Stimulated activated effector memory CD8-positive, alpha-beta T cell treated with anti-CD3 and anti-CD28 coated beads, Interleukin-12 subunit alpha, Interleukin-12 subunit beta, amount 100 ng/mL, for 72 hours (primary cell): Measurements from ENCODE around the gene TNFSF4.
A peak's percentile ranks its signal among the peaks of the same experiment; 100 is the strongest.
"Not testable (repeated sequence)": the region's sequence is repeated elsewhere in the genome, so short reads cannot be mapped to it uniquely, and the experiment has no call there.

Experiments
- ATAC-seq: fragments of 150-1000 bp; cut with Tn5 transposase; 2 replicates; pipeline ENCODE4 v1.10.0; 2021
- DNase-seq, 2 donors: peaks; one replicate each; pipeline ENCODE4 v3.0.0; 2021 to 2022; ENCODE audit warnings: low spot score in 2 of 2
- H3K27ac Mint-ChIP-seq: one replicate; pipeline ENCODE4 v1.8.0; 2022; ENCODE audit warnings: mild to moderate bottlenecking, mixed read lengths
- H3K36me3 Mint-ChIP-seq: one replicate; pipeline ENCODE4 v1.8.0; 2022; ENCODE audit warnings: mild to moderate bottlenecking, mixed read lengths
- H3K4me1 Mint-ChIP-seq: one replicate; pipeline ENCODE4 v1.8.0; 2022; ENCODE audit warnings: mixed read lengths
- H3K4me3 Mint-ChIP-seq: one replicate; pipeline ENCODE4 v1.8.0; 2022; ENCODE audit warnings: mild to moderate bottlenecking, mixed read lengths
- H3K9me3 Mint-ChIP-seq: one replicate; pipeline ENCODE4 v1.8.0; 2022; ENCODE audit warnings: mixed read lengths

Gene TNFSF4, protein sequence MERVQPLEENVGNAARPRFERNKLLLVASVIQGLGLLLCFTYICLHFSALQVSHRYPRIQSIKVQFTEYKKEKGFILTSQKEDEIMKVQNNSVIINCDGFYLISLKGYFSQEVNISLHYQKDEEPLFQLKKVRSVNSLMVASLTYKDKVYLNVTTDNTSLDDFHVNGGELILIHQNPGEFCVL

DNA sequence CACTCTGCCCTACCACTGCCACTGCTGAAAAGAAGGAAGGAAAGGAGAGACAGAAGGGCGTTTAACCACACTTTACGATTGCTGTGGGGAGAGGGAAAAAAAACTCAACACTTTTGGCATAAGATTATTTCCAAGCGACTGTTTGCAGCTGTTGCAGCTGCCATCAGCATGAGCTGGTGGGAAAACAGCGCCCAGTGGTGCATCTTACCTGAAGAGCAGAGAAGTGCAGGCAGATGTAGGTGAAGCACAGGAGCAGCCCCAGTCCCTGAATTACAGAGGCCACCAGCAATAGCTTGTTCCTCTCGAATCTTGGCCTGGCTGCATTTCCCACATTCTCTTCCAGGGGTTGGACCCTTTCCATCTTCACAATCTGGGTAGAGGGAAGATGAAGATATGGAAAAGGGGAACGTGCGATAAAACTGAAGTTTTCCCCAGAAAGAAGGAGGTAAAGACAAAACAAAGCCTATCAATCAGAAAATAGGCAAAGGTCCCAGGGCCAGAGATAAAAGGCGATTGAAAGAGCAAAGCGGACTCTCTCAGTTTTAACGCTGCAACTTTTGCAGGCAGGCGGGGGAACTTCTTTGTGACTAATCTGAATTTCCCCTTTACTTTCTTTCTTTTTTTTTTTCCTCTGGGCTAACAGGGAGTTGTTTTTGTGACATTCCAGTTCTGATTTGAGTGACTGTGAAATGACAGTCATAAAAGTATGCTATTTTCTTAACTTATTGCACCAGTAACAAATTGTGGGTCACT, at the start of gene TNFSF4:
TNFSF4 (minus strand) TSS at position 516 of the 753 bp plus-strand sequence; CDS start at position 361, 155 bp downstream.
- DNase-seq (no peak), ATAC-seq (peak; percentile 66)
- Mint-ChIP-seq H3K9me3 (no peaks in the 10 kb centered on the region), H3K4me3 (peak within 1 kb of the TSS; percentile 58), H3K27ac (no peak within 1 kb of the TSS), H3K4me1 (peaks cover 58% of the 10 kb centered on the region), H3K36me3 (no peaks in the 10 kb centered on the region)

DNA sequence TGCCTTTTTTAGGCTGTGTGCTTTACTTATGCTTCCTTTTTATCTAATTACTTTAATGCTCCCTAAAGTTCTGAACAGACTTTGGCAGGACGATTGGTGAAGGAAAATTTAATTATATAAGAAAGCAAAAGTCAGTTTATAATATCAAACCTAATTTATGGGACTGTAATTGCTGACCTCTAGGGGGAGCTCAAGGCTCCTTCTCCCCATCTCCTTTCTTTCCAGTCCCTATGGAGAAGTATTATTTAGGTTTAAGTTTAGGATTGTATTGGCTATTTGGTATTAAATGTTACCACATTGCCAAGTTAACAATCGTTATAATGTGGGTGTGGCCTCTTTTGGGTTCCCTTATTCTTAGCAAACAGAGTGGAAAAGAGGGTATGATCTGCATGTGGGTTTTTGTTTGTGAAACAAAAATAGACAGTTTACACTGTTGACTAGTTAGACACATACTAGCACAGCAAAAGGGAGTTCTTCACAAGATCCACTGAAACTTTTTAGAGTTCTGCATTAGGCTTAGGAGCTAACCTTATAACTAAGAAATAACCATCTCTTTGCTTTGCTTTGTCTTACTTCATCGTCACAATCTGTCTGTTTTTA, 48.2 kb upstream of the TNFSF4 start:
- DNase-seq (no peak), ATAC-seq (no peak)
- Mint-ChIP-seq H3K36me3 (no peaks in the 10 kb centered on the region), H3K4me1 (no peaks in the 10 kb centered on the region), H3K9me3 (peaks cover 7% of the 10 kb centered on the region), H3K27ac (no peak overlapping the region), H3K4me3 (no peak overlapping the region)

DNA sequence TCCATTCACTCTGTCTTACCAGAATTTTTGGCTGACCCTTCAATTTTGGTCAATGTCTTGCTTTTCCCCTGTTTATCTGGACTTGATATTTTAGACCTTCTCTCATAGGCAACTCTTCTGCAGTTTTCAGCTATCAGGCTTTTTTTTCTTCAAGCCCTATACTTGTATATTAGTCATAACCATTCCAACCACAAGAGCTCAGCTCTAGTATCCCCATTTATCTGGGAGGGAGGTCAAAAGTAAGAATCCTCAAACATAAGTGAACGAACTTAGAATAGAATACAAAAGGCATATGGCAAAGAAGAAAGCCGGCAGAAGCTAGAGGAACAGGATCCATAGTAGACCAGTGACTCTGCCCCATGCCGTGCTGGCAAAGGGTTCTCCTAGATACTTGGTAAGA, 45.9 kb upstream of the TNFSF4 start:
- no peak overlapping the region for H3K27ac Mint-ChIP-seq
- no peaks in the 10 kb centered on the region for H3K36me3 Mint-ChIP-seq
- ATAC-seq (no peak), DNase-seq (no peak)
- no peaks in the 10 kb centered on the region for H3K9me3 Mint-ChIP-seq
- no peak overlapping the region for H3K4me3 Mint-ChIP-seq
- no peaks in the 10 kb centered on the region for H3K4me1 Mint-ChIP-seq

DNA sequence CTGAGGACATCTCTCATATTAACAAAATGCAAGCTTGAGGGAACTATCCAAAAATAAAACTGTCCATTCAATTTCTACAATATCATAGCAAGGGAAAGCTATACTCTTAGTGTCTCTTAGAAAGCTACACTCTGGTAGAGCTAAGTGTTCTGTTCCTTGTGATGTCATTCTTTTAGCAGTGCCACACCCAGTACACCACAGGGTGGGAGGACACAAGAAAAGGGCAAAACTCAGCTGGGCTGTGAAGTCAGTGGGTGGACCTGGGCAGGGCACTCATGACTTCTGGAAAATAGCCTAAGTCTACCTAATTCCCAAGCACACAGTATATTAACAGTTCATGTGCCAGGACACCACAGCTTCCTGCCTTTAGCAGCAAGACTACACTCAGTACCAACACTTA, 42.2 kb upstream of the TNFSF4 start:
- H3K4me3 Mint-ChIP-seq, result no peak overlapping the region
- no peaks in the 10 kb centered on the region for H3K4me1 Mint-ChIP-seq
- DNase-seq (no peak), ATAC-seq (no peak)
- H3K36me3 Mint-ChIP-seq, result no peaks in the 10 kb centered on the region
- no peak overlapping the region for H3K27ac Mint-ChIP-seq
- H3K9me3 Mint-ChIP-seq, result no peaks in the 10 kb centered on the region

DNA sequence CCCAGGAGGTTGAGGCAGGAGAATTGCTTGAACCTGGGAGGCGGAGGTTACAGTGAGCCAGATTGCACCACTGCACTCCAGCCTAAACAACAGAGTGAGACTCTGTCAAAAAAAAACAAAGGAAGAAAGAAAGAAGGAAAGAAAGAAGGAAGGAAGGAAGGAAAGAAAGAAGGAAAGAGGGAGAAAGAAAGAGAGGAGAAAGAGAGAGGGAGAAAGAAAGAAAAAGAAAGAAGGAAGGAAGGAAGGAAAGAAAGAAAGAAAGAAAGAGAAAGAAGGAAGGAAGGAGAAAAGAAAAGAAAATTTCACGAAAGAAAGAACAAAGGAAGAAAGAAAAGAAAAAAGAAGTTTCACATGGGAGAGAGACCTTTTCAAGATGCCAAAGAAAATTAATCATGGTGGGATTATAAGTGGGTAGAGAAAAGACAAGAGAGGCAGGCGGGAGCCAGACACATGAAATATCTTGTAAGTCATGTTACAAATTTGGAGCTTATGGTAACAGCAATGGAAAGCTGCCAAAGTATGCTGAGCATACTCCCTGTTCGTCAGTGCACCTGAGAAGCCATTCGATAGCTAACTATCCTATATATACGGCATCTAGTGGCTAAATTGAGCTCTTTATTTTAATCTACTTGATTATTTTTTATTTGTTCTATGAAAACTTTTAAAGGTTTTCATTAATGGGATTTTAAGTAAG, 41.3 kb upstream of the TNFSF4 start:
- Mint-ChIP-seq H3K27ac (no peak overlapping the region), H3K36me3 (no peaks in the 10 kb centered on the region), H3K4me1 (no peaks in the 10 kb centered on the region), H3K4me3 (no peak overlapping the region), H3K9me3 (peaks cover 4% of the 10 kb centered on the region)
- ATAC-seq (no peak), DNase-seq (no peak)

DNA sequence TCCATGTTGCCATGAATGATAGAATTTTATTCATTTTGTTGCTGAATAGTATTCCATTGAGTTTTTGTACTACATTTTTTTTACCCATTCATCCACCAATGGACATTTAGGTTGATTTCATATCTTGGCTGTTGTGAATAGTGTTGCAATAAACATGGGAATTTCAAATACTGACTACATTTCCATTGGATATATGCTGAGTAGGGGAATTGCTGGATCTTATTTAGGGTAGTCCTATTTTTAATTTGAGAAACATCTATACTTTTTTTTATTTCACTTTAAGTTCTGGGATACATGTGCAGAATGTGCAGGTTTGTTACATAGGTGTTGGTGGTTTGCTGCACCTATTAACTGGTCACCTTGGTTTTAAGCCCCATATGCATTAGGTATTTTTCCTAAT, 38.8 kb upstream of the TNFSF4 start:
- H3K4me3 Mint-ChIP-seq, result no peak overlapping the region
- H3K36me3 Mint-ChIP-seq, result no peaks in the 10 kb centered on the region
- H3K27ac Mint-ChIP-seq, result no peak overlapping the region

DNA sequence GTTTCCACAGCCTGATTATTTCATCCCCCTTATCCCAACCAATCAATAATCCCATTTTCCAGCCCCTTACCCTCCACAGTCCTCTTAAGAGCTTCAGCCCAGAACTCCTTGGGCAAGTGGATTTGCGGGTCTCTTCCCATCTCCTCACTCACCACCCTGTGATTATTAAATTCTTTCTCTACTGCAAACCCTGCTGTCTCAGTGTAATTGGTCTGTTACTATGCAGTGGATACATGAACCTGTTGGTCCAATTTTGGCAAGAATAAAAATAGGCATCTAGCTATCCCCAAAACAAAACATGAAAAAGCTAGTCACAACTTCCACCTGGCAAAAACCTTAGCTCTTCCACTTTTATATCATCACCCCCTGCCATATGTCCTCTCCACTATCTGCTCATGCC, 36.2 kb upstream of the TNFSF4 start:
- DNase-seq (no peak), ATAC-seq (no peak)
- H3K4me1 Mint-ChIP-seq, result no peaks in the 10 kb centered on the region
- no peak overlapping the region for H3K4me3 Mint-ChIP-seq
- H3K9me3 Mint-ChIP-seq, result peaks cover 16% of the 10 kb centered on the region
- H3K36me3 Mint-ChIP-seq, result no peaks in the 10 kb centered on the region
- H3K27ac Mint-ChIP-seq, result no peak overlapping the region

More for the DNA sequence above, 38.8 kb upstream of the TNFSF4 start:
- DNase-seq (no peak), ATAC-seq (no peak)
- no peaks in the 10 kb centered on the region for H3K4me1 Mint-ChIP-seq
- H3K9me3 Mint-ChIP-seq, result peaks cover 16% of the 10 kb centered on the region

DNA sequence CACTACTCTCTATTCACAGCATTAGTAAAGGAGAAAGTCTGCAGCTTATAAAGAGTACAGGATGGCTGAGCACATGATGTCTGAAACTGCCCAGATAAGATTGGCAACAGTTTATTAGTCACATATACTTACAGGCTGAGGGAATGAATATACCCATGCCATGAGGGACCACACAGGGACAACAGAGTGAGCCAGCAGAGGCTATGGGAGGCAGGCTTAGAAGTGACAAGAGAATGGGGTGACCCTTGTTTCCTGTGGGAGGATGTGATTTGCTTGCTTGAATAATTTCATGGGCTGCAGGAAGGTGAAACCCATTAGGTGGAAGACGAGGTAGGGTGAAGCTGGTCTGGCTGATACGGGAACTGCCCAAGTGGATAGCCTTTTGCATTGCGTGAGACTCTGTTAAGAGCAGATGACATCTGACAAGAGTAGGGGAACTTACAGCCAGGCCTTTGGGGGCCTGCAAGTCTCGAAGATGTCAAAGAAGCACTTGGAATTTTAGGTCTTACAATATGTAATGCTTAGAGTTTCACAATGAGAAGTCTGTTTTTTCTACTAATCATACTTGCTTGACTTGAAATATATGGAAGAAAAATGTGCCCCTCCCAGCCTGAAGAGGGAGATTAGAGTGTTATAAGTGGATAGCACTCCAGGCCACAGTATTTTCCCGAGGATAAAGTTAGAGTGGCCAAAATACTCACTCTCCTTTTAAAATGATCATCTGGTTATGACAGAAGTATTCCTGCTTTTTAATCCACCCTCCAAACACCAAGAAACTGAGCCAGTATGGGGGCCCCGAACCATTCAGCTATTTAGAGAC, 34.6 kb upstream of the TNFSF4 start:
- peaks cover 16% of the 10 kb centered on the region for H3K9me3 Mint-ChIP-seq
- ATAC-seq (peak; percentile 49), DNase-seq (no peak)
- no peak overlapping the region for H3K4me3 Mint-ChIP-seq
- no peaks in the 10 kb centered on the region for H3K4me1 Mint-ChIP-seq
- no peaks in the 10 kb centered on the region for H3K36me3 Mint-ChIP-seq
- H3K27ac Mint-ChIP-seq, result no peak overlapping the region

DNA sequence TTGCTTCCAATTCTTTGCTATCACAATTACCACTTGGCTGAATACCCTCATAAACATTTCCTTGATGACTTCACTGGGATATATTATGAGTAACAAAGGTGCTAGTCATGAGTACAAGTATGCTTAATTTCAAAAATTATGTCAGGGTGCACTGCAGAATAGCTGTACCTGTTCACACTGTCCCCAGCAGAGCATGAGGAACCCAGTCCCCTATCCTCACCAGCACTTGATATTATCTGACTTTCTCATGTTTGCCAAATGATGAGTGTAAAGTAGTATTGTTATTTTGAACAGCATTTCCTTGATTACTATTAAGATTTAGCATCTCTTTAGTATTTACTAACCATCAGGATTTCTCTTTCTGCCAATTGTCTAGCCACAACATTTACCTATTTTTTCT, 33.5 kb upstream of the TNFSF4 start:
- Mint-ChIP-seq H3K4me3 (no peak overlapping the region), H3K9me3 (peaks cover 19% of the 10 kb centered on the region), H3K27ac (no peak overlapping the region), H3K36me3 (no peaks in the 10 kb centered on the region), H3K4me1 (no peaks in the 10 kb centered on the region)
- no peak for DNase-seq
- ATAC-seq, result no peak

DNA sequence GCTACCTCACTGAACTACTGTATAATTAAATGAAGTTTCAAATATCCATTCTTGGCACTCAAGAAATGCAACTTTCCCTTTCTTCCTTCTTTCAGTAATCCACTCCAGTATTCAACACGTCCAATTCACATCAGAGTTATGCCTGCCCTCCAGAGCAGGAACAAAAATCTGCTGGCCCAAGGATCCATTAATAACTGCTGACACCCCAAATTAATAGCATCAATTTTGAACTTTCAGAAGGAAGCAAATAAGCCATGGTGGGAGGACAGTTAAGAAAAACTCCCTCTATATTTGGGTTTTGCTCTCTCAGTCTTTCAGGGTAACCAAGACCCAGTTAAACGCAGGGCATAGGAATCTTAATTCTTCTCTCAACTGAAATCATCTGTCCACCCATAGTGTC, 31.9 kb upstream of the TNFSF4 start:
- Mint-ChIP-seq H3K9me3 (peaks cover 19% of the 10 kb centered on the region), H3K4me1 (no peaks in the 10 kb centered on the region), H3K4me3 (no peak overlapping the region), H3K27ac (no peak overlapping the region), H3K36me3 (no peaks in the 10 kb centered on the region)
- ATAC-seq (no peak), DNase-seq (no peak)

DNA sequence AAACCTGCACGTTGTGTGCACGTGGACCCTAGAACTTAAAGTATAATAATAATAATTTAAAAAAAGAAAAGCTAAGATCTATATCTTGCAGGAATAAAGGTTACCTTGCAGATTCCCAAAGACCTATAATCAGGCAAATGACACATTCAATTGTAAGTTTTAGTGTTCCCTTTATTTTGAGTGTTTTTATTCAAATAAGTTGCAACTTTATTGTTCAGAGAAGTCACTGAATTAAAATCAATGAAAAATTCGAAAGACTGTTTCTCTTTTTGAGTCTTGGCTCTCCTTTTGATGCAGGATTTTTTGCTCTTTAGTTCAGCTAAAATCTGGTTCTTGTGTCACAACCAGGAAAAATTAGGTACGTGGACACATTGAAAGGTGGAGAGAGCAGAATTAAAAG, 27.8 kb upstream of the TNFSF4 start:
- Mint-ChIP-seq H3K9me3 (peaks cover 8% of the 10 kb centered on the region), H3K4me3 (no peak overlapping the region), H3K27ac (no peak overlapping the region), H3K36me3 (no peaks in the 10 kb centered on the region), H3K4me1 (no peaks in the 10 kb centered on the region)
- no peak for ATAC-seq
- no peak for DNase-seq

DNA sequence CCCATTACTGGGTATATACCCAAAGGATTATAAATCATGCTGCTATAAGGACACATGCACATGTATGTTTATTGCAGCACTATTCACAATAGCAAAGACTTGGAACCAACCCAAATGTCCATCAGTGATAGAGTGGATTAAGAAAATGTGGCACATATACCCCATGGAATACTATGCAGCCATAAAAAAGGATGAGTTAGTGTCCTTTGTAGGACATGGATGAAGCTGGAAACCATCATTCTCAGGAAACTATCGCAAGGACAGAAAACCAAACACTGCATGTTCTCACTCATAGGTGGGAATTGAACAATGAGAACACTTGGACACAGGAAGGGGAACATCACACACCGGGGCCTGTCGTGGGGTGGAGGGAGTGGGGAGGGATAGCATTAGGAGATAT, 27.3 kb upstream of the TNFSF4 start:
- not testable (repeated sequence) for H3K4me1 Mint-ChIP-seq, H3K9me3 Mint-ChIP-seq, H3K36me3 Mint-ChIP-seq

DNA sequence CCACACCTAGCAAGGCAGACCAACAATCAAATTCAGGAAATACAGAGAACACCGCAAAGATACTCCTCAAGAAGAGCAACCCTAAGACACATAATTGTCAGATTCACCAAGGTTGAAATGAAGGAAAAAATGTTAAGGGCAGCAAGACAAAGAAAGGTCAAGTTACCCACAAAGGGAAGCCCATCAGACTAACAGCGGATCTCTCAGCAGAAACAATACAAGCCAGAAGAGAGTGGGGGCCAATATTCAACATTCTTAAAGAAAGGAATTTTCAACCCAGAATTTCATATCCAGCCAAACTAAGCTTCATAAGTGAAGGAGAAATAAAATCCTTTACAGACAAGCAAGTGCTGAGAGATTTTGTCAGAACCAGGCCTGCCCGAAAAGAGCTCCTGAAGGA, 21.9 kb upstream of the TNFSF4 start:
- not testable (repeated sequence) for ATAC-seq, H3K27ac Mint-ChIP-seq, DNase-seq, H3K36me3 Mint-ChIP-seq, H3K4me3 Mint-ChIP-seq
- peaks cover 11% of the 10 kb centered on the region for H3K4me1 Mint-ChIP-seq
- H3K9me3 Mint-ChIP-seq, result peaks cover 11% of the 10 kb centered on the region

More for the DNA sequence above, 27.3 kb upstream of the TNFSF4 start:
- not testable (repeated sequence) for H3K4me3 Mint-ChIP-seq, H3K27ac Mint-ChIP-seq, DNase-seq, ATAC-seq

DNA sequence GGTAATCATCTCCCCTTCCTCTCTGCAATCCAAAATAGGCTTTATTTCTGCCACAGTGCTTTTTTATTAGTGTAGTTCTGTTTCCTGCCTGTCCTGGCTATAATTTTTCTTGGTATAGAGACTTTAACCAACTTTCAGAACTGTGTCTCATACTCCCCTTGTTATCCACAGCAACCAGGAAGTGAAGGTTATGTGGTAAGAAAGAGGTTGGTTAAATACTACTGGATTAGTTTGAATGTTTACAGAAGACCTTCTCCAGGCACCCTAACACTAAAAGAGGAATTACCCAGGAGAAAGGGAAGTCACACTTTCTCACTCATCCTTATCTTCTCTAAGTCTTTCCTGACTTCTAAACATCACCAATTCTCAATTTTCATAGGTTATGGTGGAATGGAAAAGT, 17.8 kb upstream of the TNFSF4 start:
- ATAC-seq (no peak), DNase-seq (no peak)
- Mint-ChIP-seq H3K27ac (no peak overlapping the region), H3K9me3 (peaks cover 6% of the 10 kb centered on the region), H3K4me3 (no peak overlapping the region), H3K36me3 (no peaks in the 10 kb centered on the region), H3K4me1 (peaks cover 20% of the 10 kb centered on the region)
